Tibial artery (tissue), 4 donors: Measurements from ENCODE around the gene THEM5.

Source experiments
- DNase-seq, 2 donors: peaks; one replicate each; pipeline ENCODE4 v3.0.0-alpha.2; 2019
- H3K27ac ChIP-seq, 2 donors: fragments of 200-600 bp; sonication (generic) in 1 of 2; 1 replicate in 1 of 2; 2 replicates in 1 of 2; pipeline ENCODE4 v1.5.1; 2018 to 2019; ENCODE audit warnings: mild to moderate bottlenecking in 1 of 2
- H3K27me3 ChIP-seq, 2 donors: fragments of 200-600 bp; sonication (generic) in 1 of 2; one replicate each; pipeline versions ENCODE4 v1.5.1 to v1.6.0; 2016 to 2019
- H3K36me3 ChIP-seq, 3 donors: fragments of 200-600 bp; sonication (generic) in 2 of 3; one replicate each; pipeline ENCODE4 v1.5.1; 2016 to 2019; ENCODE audit warnings: mild to moderate bottlenecking in 2 of 3
- H3K4me1 ChIP-seq, 4 donors: fragments of 200-600 bp; sonication (generic) in 2 of 4; 1 replicate in 3 of 4; 2 replicates in 1 of 4; pipeline ENCODE4 v1.5.1; 2016 to 2019
- H3K4me3 ChIP-seq, 2 donors: fragments of 200-600 bp; sonication (generic) in 1 of 2; 1 replicate in 1 of 2; 2 replicates in 1 of 2; pipeline ENCODE4 v1.5.1; 2018 to 2019; ENCODE audit warnings: mild to moderate bottlenecking in 2 of 2
- H3K9me3 ChIP-seq, 3 donors: fragments of 200-600 bp; sonication (generic) in 1 of 3; one replicate each; pipeline ENCODE4 v1.5.1; 2016 to 2019
- intact Hi-C: fragments of 100-400 bp; cut with DNase I; formaldehyde crosslinking; loops from one replicate; pipeline ENCODE4 v1.15.0; 2023; ENCODE audit warnings: low total_unique reads
- TF ChIP-seq, protein P1 (sequence below), 2 experiments: fragments of 200-600 bp in 1 of 2; fragments of 450-650 bp in 1 of 2; IDR thresholded peaks; one replicate each; pipeline ENCODE4 v1.5.1; 2017 to 2019; ENCODE audit warnings: antibody characterized with exemption in 2 of 2, mild to moderate bottlenecking in 1 of 2, moderate library complexity in 1 of 2

THEM5 gene

GRCh38 chr1:151835596-151835995, 17.9 kb downstream of the THEM5 start:
- Histone ChIP-seq H3K4me3 (no peak overlapping the region), H3K4me1 (peaks cover 0 to 32% (median 26%) of the 10 kb centered on the region in 4 donors), H3K9me3 (no peaks in the 10 kb centered on the region), H3K36me3 (no peaks in the 10 kb centered on the region), H3K27ac (no peak overlapping the region), H3K27me3 (peaks cover 0 to 78% of the 10 kb centered on the region in 2 donors)
- TF ChIP-seq, protein P1, sequence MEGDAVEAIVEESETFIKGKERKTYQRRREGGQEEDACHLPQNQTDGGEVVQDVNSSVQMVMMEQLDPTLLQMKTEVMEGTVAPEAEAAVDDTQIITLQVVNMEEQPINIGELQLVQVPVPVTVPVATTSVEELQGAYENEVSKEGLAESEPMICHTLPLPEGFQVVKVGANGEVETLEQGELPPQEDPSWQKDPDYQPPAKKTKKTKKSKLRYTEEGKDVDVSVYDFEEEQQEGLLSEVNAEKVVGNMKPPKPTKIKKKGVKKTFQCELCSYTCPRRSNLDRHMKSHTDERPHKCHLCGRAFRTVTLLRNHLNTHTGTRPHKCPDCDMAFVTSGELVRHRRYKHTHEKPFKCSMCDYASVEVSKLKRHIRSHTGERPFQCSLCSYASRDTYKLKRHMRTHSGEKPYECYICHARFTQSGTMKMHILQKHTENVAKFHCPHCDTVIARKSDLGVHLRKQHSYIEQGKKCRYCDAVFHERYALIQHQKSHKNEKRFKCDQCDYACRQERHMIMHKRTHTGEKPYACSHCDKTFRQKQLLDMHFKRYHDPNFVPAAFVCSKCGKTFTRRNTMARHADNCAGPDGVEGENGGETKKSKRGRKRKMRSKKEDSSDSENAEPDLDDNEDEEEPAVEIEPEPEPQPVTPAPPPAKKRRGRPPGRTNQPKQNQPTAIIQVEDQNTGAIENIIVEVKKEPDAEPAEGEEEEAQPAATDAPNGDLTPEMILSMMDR (IDR thresholded peaks at IDR 0.05): no peak
- intact Hi-C loops: no loop called here
- DNase-seq: no peak

DNA sequence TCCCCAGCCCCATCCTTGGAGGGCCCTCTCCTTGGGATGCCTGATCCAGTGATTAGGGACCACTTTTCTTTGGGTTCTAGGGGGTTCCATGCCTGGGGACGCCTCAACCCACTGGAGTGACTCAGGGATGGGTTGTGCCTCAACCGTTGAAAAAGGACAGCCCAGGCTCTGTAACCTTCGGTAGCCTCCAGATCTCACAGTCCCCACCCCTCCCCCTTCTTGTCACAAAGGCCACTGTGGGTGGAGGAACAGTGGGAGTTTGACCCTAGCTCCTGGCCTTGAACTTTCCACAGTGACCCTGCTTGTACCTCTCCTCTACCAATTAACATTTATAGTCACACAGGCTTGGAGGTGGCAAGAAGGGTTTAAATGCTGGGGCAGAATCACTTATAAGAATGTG, 19.3 kb downstream of the THEM5 start:
- H3K36me3 ChIP-seq: no peaks in the 10 kb centered on the region
- DNase-seq: no peak
- peaks cover 0 to 29% (median 17%) of the 10 kb centered on the region in 4 donors for H3K4me1 ChIP-seq
- peaks cover 0 to 74% of the 10 kb centered on the region in 2 donors for H3K27me3 ChIP-seq
- no peak overlapping the region for H3K4me3 ChIP-seq
- intact Hi-C loops: no loop called here
- no peak overlapping the region for H3K27ac ChIP-seq
- H3K9me3 ChIP-seq: no peaks in the 10 kb centered on the region
- TF ChIP-seq, protein P1 (IDR thresholded peaks at IDR 0.05): no peak

- Histone ChIP-seq H3K27ac (no peak overlapping the region), H3K27me3 (peaks cover 0 to 67% of the 10 kb centered on the region in 2 donors), H3K4me3 (no peak overlapping the region), H3K36me3 (no peaks in the 10 kb centered on the region), H3K4me1 (peaks cover 0 to 27% (median 8%) of the 10 kb centered on the region in 4 donors), H3K9me3 (no peaks in the 10 kb centered on the region)
- DNase-seq: no peak
- TF ChIP-seq, protein P1 (IDR thresholded peaks at IDR 0.05): no peak
- intact Hi-C loops: no loop called here
Observed at GRCh38 chr1:151833172-151833900, 20.2 kb downstream of the THEM5 start.

- TF ChIP-seq, protein P1 (IDR thresholded peaks at IDR 0.05): no peak
- H3K36me3 ChIP-seq: no peaks in the 10 kb centered on the region
- H3K4me1 ChIP-seq: peaks cover 0 to 21% (median under 1%) of the 10 kb centered on the region in 4 donors
- no peaks in the 10 kb centered on the region for H3K9me3 ChIP-seq
- intact Hi-C loops: no loop called here
- H3K4me3 ChIP-seq: no peak overlapping the region
- no peak overlapping the region for H3K27ac ChIP-seq
- peaks cover 0 to 67% of the 10 kb centered on the region in 2 donors for H3K27me3 ChIP-seq
- no peak for DNase-seq
Observed at GRCh38 chr1:151832318-151832980, 21.1 kb downstream of the THEM5 start.

GRCh38 chr1:151831605-151832004, 21.9 kb downstream of the THEM5 start, which contains the start of gene RORC:
Gene RORC, minus strand, starts transcription at chr1:151831802. Its CDS starts 38 bp downstream, at chr1:151831764.
- TF ChIP-seq, protein P1 (IDR thresholded peaks at IDR 0.05): no peak
- intact Hi-C loops: no loop called here
- H3K9me3 ChIP-seq: no peaks in the 10 kb centered on the region
- no peak within 1 kb of the TSS for H3K4me3 ChIP-seq
- H3K36me3 ChIP-seq: no peaks in the 10 kb centered on the region
- H3K27ac ChIP-seq: no peak within 1 kb of the TSS
- DNase-seq: no peak
- H3K27me3 ChIP-seq: peaks cover 0 to 66% of the 10 kb centered on the region in 2 donors
- peaks cover 0 to 14% (median 0%) of the 10 kb centered on the region in 4 donors for H3K4me1 ChIP-seq
